HTR-8/SVneo (cell line): Measurements from ENCODE around the gene BMP8B.
A peak's percentile ranks its signal among the peaks of the same experiment; 100 is the strongest.
"Not testable (repeated sequence)": the region's sequence is repeated elsewhere in the genome, so short reads cannot be mapped to it uniquely, and the experiment has no call there.

Source experiments
- DNase-seq: peaks from one replicate; pipeline ENCODE4 v3.0.0; 2011; ENCODE audit warnings: low spot score, mixed read lengths; ENCODE audit not compliant: insufficient read length
- FAIRE-seq: peaks from 2 replicates; lab custom pipeline; 2011; peaks lifted over from hg19 to GRCh38; lab: Jason Lieb, UNC

BMP8B gene

GRCh38 chr1:39782103-39782502 lies 6.6 kb downstream of the BMP8B start:
- FAIRE-seq (no peak), DNase-seq (no peak)

- DNase-seq: no peak
- FAIRE-seq: no peak
Measured at GRCh38 chr1:39781349-39781715, 7.3 kb downstream of the BMP8B start.

DNA sequence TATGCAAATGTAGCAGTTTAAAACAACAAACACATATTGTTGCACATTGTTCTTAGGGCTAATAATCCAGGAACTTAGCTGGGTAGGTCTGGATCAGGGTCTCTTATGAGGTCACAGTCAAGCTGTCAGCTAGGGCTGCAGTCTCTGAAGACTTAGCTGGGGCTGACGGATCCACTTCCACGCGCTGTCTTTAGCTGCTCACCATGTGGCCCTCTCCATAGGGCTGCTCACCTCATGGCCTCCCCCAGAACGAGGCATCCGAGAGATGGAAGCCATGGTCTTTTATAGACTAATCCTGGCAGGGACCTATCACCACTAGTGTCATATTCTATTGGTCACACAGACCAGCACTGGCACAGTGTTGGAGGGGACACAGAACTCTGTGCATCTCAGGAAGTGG lies 8.8 kb downstream of the BMP8B start:
- DNase-seq (no peak), FAIRE-seq (no peak)

GRCh38 chr1:39779137-39779536 lies 9.5 kb downstream of the BMP8B start:
- FAIRE-seq: no peak
- no peak for DNase-seq

GRCh38 chr1:39778463-39779099 lies 10.1 kb downstream of the BMP8B start:
- DNase-seq, FAIRE-seq: not testable (repeated sequence)

- DNase-seq, FAIRE-seq: not testable (repeated sequence)
Measured at GRCh38 chr1:39777896-39778295, 10.8 kb downstream of the BMP8B start.

- DNase-seq (no peak), FAIRE-seq (no peak)
Measured at GRCh38 chr1:39777306-39777705, 11.4 kb downstream of the BMP8B start.

DNA sequence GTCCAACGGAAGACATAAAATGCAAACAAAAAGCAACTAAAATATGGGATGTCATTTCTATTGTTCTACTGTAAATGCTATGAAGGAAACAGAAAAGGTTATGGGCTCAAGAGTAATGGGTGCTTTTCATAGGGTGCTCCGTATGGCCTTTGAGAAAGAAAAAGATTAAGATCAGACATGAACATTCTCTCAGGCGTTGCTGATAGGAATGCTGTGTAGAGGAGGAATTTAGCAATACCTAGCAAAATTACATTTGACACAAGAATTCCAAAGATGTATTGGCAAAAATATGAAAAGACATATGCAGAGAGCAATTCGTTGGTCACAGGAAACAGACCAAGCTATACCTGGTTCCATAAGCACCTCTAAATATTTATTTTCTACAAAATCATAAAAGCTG lies 11.8 kb downstream of the BMP8B start:
- FAIRE-seq (no peak), DNase-seq (no peak)

DNA sequence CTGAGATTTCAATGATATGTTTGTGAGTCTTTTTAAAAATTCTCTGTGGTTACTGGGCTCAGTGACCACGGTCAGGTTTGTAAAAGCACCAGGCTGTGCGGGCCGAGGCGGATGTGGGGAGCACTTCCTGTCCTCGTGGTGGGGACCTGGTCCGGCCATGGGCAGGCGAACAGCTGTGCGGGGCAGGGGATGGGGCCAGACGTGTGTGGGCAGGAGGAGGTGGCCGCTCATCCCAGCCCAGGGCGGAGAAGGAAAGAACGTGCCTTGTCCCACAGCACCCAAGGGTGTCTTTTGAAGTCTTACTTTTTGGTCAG lies 12.3 kb downstream of the BMP8B start:
- DNase-seq: no peak
- no peak for FAIRE-seq

DNA sequence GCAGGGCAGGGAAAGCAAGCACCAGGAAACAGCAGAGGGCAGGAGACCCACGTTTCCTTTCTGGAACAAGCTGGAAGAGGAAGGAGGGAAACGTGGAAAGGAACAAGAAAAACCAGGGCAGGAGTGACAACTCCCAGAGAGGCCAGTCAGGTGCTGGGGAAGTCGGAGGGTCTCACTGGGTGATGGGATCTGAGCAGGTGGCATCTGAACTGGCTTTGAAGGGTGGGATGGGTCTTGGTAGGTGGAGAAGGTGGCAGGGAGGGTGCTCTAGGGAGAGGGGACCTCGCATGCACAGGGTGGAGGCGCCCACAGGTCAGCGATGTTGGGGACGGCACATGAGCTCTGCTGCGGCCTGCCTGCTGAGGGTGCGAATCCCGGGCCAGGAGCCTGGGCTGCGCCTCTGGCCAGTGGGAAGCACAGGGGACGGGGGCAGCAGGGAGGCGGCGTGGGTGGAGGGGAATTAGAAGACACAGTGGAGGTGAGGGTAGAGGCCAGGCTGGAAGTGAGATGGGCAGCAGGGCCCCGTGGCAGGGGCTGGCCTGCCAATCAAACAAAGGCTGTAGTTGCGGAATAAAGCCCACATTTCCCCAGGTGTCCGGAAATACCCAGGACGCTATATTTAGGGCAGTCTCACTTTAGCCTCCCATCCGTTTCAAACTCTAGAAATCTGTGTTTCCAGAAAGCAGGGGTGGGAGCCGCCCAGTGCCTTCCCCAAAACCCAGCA lies 12.8 kb downstream of the BMP8B start:
- not testable (repeated sequence) for DNase-seq, FAIRE-seq

- not testable (repeated sequence) for DNase-seq, FAIRE-seq
Measured at GRCh38 chr1:39775141-39775540, 13.5 kb downstream of the BMP8B start.

GRCh38 chr1:39773369-39773979 lies 15.2 kb downstream of the BMP8B start:
- not testable (repeated sequence) for DNase-seq, FAIRE-seq

DNA sequence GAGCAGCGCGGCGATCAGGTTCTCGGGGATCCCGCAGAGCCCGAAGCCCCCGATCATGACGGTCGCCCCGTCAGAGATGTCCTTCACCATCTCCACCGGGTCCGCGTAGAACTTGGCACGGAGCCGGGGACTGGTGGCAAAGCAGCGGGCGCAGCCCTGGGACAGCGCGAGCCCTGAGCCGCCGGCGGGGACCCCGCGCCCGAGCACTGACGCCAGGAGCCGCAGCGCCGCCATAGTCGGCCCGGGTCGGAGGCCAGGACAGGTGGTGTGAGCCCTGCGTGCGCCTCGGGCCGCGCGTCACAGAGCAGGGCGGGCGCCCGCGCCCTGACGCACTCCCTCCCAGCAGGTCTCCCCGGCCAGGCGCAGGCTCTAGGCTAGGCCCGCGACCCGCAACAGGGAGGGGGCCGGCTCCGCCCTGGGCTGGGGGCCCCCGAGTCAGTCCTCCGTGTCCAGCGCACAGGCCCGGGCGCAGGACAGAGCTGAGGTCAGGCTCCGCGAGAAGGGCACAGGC lies 17.6 kb downstream of the BMP8B start, which contains the start of gene OXCT2:
OXCT2 (minus strand) TSS at position 327 of the 511 bp plus-strand sequence; CDS start at position 234, 93 bp downstream.
- DNase-seq, FAIRE-seq: not testable (repeated sequence)

DNA sequence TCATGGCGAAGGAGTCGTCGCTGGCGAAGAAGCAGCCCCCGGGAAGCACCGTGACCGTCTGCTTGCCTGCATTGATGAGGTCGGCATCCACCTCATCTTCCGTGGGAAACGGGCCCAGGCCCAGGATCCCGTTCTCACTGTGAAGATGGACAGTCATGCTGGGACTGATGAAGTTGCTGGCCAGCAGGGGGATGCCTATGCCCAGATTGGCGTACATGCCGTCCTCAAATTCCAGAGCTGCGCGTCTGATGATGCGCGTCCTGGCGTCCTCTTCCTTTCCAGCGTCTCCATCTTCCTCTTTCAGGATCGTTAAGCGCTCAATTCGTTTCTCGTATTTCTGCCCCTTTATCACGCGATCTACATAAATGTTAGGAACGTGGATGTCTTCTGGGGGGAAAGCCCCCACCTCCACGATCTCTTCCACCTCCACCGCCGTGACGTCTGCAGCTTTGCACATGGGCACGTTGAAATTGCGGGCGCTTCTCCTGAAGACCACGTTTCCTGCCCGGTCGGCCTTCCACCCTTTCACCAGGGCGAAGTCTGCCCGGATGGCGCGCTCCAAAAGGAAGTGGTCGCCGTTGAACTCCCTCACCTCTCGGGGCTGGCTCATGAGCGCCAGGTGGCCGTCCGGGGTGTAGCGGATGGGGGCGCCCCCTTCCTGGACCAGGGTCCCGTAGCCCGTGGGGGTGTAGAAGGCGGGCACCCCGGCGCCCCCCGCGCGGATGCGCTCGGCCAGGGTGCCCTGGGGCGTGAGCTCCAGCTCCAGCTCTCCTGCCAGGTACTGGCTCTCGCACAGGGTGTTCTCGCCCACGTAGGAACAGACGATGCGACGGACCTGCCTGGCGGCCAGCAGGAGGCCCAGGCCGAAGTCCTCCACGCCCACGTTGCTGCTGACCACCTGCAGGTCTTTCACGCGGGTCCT lies 18.3 kb downstream of the BMP8B start:
- DNase-seq, FAIRE-seq: not testable (repeated sequence)

DNA sequence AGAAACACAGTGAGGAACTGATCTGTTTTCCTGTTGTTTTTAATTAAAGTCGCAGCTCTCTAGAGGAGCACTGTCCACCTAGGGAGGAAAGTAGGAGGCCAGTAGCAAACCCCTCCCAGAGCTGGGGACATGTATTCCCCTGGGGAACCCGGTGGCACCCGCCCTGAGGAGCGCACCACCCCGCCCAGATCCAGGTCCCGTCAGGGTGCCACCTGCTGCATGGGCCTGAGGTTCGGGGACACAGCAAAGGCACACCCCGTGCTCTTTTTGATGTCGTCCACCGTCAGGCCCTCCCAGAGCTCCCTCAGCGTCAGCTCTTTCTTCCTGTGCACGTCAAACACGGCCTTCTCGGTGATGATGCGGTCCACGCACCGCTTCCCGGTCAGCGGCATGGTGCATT lies 19.2 kb downstream of the BMP8B start:
- not testable (repeated sequence) for FAIRE-seq, DNase-seq

- FAIRE-seq: peak; percentile 72
- DNase-seq: not testable (repeated sequence)
Measured at GRCh38 chr1:39766466-39766865, 22.2 kb downstream of the BMP8B start.

DNA sequence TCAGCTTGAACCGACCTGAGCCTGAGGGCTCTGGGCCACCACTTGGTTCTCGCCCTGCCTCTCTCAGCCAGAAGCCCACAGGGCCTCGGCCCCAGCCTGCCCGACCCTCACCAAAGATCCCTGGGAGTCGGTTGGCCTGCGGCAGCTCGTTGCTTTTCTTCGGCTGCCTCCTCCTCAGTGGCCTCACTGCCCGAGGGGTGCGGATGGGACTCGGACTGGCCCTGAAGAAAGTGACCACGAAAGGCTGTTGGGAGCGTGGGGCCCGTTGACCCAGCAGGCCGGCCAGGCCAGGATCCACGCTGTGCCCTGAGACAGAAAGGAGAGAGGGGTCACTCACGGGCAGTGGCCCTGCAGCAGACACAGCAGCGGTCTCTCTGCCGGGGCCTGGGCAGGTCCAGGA lies 24.2 kb downstream of the BMP8B start:
- not testable (repeated sequence) for DNase-seq, FAIRE-seq

DNA sequence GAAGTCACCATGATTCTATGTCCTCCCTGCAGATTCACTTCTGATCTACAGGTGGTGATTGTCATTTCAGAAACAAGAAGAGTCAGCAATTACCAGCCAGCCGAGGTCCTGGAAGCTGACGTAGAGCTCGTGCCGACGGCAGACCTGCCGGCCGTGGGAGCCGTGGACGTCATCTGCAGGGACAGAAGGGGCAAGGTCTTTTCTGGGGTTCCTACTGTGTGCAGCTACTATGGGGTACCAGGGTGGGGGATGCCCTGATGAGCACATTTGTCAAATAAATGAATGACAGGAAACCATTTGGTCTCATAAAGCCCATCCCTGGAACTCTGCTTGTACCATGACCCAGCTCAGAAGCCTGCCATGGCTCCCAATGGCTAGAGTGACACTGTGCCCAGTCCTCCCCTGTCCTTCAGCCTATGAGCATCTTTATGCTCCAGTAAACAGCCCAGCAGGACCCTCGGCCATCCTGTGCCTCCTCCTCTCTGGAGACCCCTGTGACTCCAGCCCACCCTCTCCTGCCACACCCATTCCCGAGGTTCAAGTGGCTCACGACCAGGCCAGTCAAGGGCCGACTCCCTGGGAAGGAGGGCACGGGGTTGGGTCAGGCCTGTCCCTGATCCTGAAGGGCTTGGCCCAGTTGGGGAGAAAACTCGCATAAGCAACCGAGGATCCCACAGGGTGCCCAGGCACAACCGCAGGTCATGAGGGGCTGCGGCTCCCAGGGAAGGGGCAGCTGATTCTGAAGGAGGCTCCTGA lies 24.9 kb downstream of the BMP8B start:
- DNase-seq, FAIRE-seq: not testable (repeated sequence)
